Superior temporal gyrus (tissue), 1 donor: ENCODE measurements around the gene CD300C.
"Not testable (repeated sequence)": the region's sequence is repeated elsewhere in the genome, so short reads cannot be mapped to it uniquely, and the experiment has no call there.

Source experiments
- DNase-seq: peaks from one replicate; pipeline ENCODE4 v3.0.0-alpha.2; 2016; ENCODE audit errors: extremely low spot score

Gene CD300C

GRCh38 chr17:74545843-74546230 is at the start of gene CD300C:
Gene CD300C, minus strand, starts transcription at chr17:74546115. Its CDS starts 333 bp downstream, at chr17:74545782.
- no peak for DNase-seq

GRCh38 chr17:74595037-74595750 is 49.3 kb upstream of the CD300C start:
- DNase-seq, result no peak

- no peak for DNase-seq
Observed at GRCh38 chr17:74592087-74592990, 46.4 kb upstream of the CD300C start, which contains the start of gene CD300LD. Gene CD300LD, minus strand, starts transcription at chr17:74592283. Its CDS starts 81 bp downstream, at chr17:74592202.

- DNase-seq, result no peak
Observed at GRCh38 chr17:74591503-74591902, 45.6 kb upstream of the CD300C start.

- no peak for DNase-seq
Observed at GRCh38 chr17:74585711-74586110, 39.8 kb upstream of the CD300C start.

- DNase-seq, result no peak
Observed at GRCh38 chr17:74584292-74585060, 38.6 kb upstream of the CD300C start.

- DNase-seq, result no peak
Observed at GRCh38 chr17:74582633-74583032, 36.7 kb upstream of the CD300C start.

GRCh38 chr17:74579900-74580299 is 34.0 kb upstream of the CD300C start:
- DNase-seq, result no peak

GRCh38 chr17:74578979-74579378 is 33.1 kb upstream of the CD300C start:
- no peak for DNase-seq

GRCh38 chr17:74574489-74575142 is 28.7 kb upstream of the CD300C start:
- no peak for DNase-seq

GRCh38 chr17:74573635-74574034 is 27.7 kb upstream of the CD300C start:
- DNase-seq, result not testable (repeated sequence)

- no peak for DNase-seq
Observed at GRCh38 chr17:74573169-74573568, 27.3 kb upstream of the CD300C start.

- DNase-seq, result no peak
Observed at GRCh38 chr17:74571621-74572270, 25.8 kb upstream of the CD300C start.

- peak; percentile 43 for DNase-seq
Observed at GRCh38 chr17:74569020-74570003, 23.4 kb upstream of the CD300C start.

- no peak for DNase-seq
Observed at GRCh38 chr17:74568106-74568873, 22.4 kb upstream of the CD300C start.

GRCh38 chr17:74567397-74567796 is 21.5 kb upstream of the CD300C start, which contains the start of gene CD300H:
Gene CD300H, minus strand, starts transcription at chr17:74567509.
- no peak for DNase-seq

GRCh38 chr17:74566132-74566753 is 20.3 kb upstream of the CD300C start:
- peak; percentile 27 for DNase-seq

- DNase-seq, result no peak
Observed at GRCh38 chr17:74565126-74565525, 19.2 kb upstream of the CD300C start.
